Natural killer cell treated with Interleukin-12 subunit alpha and Interleukin-12 subunit beta and Interleukin-15 and Interleukin-18, amount 100 ng/mL, for 72 hours (primary cell): ENCODE results near the gene ADGRA1. TPM values are rescaled to one million over a fixed set of nuclear protein-coding genes. Genes with fewer than 3 reads are reported as not detected.
A peak's percentile ranks its signal among the peaks of the same experiment; 100 is the strongest.
"Not testable (repeated sequence)": the region's sequence is repeated elsewhere in the genome, so short reads cannot be mapped to it uniquely, and the experiment has no call there.

Experiments
- ATAC-seq, 2 donors: fragments of 150-1000 bp; cut with Tn5 transposase in 1 of 2; sonication (Bioruptor Pico), chemical (Tn5 transposase) in 1 of 2; 2 replicates each; pipeline ENCODE4 v1.10.0; 2021
- DNase-seq: peaks from one replicate; pipeline ENCODE4 v3.0.0; 2022; ENCODE audit warnings: low spot score
- H3K27ac Mint-ChIP-seq, 2 donors: 1 replicate in 1 of 2; 2 replicates in 1 of 2; pipeline ENCODE4 v1.8.0; 2022; ENCODE audit warnings: mixed read lengths in 2 of 2, mild to moderate bottlenecking in 1 of 2, moderate library complexity in 1 of 2
- H3K27me3 Mint-ChIP-seq, 2 donors: 1 replicate in 1 of 2; 2 replicates in 1 of 2; pipeline ENCODE4 v1.8.0; 2022; ENCODE audit warnings: mixed read lengths in 2 of 2
- H3K36me3 Mint-ChIP-seq: one replicate; pipeline ENCODE4 v1.8.0; 2022; ENCODE audit warnings: mixed read lengths
- H3K4me1 Mint-ChIP-seq, 2 donors: 1 replicate in 1 of 2; 2 replicates in 1 of 2; pipeline ENCODE4 v1.8.0; 2022; ENCODE audit warnings: low read depth in 2 of 2, mixed read lengths in 2 of 2, mild to moderate bottlenecking in 1 of 2
- H3K4me3 Mint-ChIP-seq: one replicate; pipeline ENCODE4 v1.8.0; 2022; ENCODE audit warnings: mixed read lengths
- H3K9me3 Mint-ChIP-seq: 2 replicates; pipeline ENCODE4 v1.8.0; 2022; ENCODE audit warnings: mixed read lengths
- total RNA-seq, 2 donors: library from RNA; stranded (reverse); gene quantifications; one replicate each; pipeline ENCODE4 v1.2.3, GENCODE V29; 2022

Gene ADGRA1
- total RNA-seq, 2 donors from 2014 or later: not detected

DNA sequence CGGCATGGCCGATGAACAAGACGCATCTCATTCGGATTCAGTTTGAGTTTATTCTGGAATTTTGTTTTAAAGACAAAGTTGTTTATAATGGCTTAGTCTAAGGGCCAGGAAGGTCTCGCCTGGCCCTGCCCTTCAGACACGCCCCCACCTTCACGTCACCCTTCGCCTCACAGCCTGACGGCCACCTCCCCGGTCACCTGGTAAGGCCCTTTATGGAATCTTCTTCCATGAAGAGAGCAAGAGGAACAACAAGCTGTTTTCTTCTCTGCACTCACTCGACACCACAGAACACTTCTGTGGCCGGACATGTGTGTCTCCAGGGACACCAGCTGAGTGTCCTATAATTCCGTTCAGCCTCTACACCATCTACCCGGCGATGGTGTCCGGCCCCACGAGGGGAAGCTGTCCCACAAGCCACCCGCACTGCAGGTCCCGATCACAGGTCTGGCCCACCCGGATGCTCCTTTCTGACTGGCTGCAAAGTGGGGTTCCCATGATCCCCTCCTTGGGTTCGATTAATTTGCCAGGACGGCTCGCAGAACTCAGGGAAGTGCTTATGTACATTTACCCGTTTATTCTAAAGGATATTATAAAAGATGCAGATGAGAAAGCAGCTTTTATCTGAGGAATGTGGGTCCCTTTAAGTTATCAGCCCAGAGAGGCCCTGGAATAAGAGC lies 54.9 kb downstream of the ADGRA1 start:
- Mint-ChIP-seq H3K27me3 (peaks cover 23 to 28% of the 10 kb centered on the region in 2 donors), H3K4me1 (peaks cover 2 to 11% of the 10 kb centered on the region in 2 donors), H3K27ac (no peak overlapping the region), H3K36me3 (peaks cover 10% of the 10 kb centered on the region), H3K4me3 (no peak overlapping the region), H3K9me3 (peaks cover 3% of the 10 kb centered on the region)
- ATAC-seq (no peak), DNase-seq (no peak)

DNA sequence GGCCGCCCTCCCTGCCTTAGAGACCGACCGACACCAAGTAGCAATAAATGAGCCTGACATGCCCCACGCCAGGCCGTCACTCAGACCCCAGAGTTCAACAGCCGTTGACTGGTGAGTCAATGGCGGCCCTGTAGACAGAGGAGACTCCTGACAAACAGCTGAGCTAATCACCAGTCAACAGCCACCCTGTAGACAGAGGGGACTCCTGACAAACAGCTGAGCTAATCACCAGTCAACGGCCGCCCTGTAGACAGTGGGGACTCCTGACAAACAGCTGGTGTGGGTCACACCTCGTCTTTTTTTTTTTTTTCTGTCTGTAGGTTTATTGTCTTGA lies 55.4 kb downstream of the ADGRA1 start:
- peaks cover 2 to 11% of the 10 kb centered on the region in 2 donors for H3K4me1 Mint-ChIP-seq
- no peak for ATAC-seq
- H3K36me3 Mint-ChIP-seq: peaks cover 10% of the 10 kb centered on the region

DNA sequence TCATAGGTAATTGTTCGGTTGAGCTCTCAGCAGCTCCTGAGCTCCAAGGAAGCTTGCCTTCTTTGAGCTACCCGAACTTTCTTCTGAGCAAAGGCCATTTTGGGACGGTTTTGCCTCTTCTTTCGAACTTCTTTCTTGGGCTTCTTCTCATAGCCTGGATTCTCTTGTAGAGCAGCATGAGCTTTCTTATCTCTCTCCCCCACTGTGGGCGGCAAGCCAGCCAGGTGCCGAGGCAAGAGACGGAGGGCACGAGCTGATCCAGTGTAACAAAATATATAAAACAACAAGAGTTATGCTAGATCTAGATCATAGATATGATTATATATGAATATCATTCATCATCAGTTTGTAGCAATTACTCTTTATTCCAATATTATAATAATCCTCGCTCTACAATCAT lies 55.8 kb downstream of the ADGRA1 start:
- Mint-ChIP-seq H3K4me1 (peaks cover 2 to 11% of the 10 kb centered on the region in 2 donors), H3K27ac (peak overlapping the region in 1 of 2 donors; percentile 34), H3K9me3 (peaks cover 3% of the 10 kb centered on the region), H3K27me3 (peaks cover 27 to 36% of the 10 kb centered on the region in 2 donors), H3K4me3 (no peak overlapping the region), H3K36me3 (peaks cover 10% of the 10 kb centered on the region)
- DNase-seq (no peak), ATAC-seq (no peak)

More for the DNA sequence above, 55.4 kb downstream of the ADGRA1 start:
- Mint-ChIP-seq H3K4me3 (no peak overlapping the region), H3K27ac (no peak overlapping the region), H3K9me3 (peaks cover 3% of the 10 kb centered on the region), H3K27me3 (peaks cover 27 to 33% of the 10 kb centered on the region in 2 donors)
- DNase-seq: no peak

DNA sequence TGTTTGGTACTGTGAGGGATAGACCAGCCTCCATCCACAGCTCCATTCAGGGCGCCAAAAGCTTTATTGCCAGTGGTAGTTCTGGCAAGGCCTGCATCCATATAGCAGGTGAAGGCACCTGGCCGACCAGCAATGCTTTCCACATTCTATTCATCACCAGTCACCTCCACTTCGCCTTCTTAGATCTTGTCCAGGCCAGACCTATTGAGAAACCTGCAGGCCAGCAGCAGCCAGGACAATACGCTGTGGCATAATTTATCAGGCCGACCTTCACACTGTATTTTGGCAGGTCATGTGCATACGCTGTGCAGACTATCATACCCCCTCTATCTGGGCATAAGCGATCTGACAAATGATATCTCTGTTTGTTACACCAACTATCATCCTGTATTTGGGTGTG lies 57.0 kb downstream of the ADGRA1 start:
- DNase-seq (no peak), ATAC-seq (no peak)
- Mint-ChIP-seq H3K27me3 (peaks cover 37 to 49% of the 10 kb centered on the region in 2 donors), H3K36me3 (peaks cover 12% of the 10 kb centered on the region), H3K9me3 (peaks cover 3% of the 10 kb centered on the region), H3K4me1 (peaks cover 2 to 11% of the 10 kb centered on the region in 2 donors), H3K4me3 (peak overlapping the region; percentile 17), H3K27ac (no peak overlapping the region)

DNA sequence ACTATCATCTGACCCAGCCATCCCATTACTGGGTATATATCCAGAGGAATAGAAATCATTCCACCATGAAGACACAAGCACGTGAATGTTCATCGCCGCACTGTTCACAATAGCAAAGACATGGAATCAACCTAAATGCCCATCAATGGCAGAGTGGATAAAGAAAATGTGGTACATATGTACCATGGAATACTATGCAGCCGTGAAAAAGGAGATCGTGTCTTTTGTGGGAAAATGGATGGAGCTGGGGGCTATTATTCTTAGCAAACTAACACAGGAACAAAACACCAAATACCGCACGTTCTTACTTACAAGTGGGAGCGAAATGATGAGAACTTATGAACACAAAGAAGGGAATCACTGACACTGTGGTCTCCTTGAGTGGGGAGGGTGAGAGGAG lies 62.5 kb downstream of the ADGRA1 start:
- H3K4me1 Mint-ChIP-seq: no peaks in the 10 kb centered on the region
- H3K36me3 Mint-ChIP-seq: peaks cover 14% of the 10 kb centered on the region
- peaks cover 48 to 55% of the 10 kb centered on the region in 2 donors for H3K27me3 Mint-ChIP-seq
- H3K9me3 Mint-ChIP-seq: peaks cover 6% of the 10 kb centered on the region
- no peak for DNase-seq
- no peak for ATAC-seq
- no peak overlapping the region for H3K4me3 Mint-ChIP-seq
- no peak overlapping the region for H3K27ac Mint-ChIP-seq

GRCh38 chr10:133150656-133151055 lies 62.9 kb downstream of the ADGRA1 start:
- Mint-ChIP-seq H3K27ac (no peak overlapping the region), H3K4me3 (no peak overlapping the region), H3K9me3 (peaks cover 6% of the 10 kb centered on the region), H3K27me3 (peaks cover 45 to 52% of the 10 kb centered on the region in 2 donors), H3K36me3 (peaks cover 14% of the 10 kb centered on the region), H3K4me1 (no peaks in the 10 kb centered on the region)
- no peak for ATAC-seq
- DNase-seq: no peak

DNA sequence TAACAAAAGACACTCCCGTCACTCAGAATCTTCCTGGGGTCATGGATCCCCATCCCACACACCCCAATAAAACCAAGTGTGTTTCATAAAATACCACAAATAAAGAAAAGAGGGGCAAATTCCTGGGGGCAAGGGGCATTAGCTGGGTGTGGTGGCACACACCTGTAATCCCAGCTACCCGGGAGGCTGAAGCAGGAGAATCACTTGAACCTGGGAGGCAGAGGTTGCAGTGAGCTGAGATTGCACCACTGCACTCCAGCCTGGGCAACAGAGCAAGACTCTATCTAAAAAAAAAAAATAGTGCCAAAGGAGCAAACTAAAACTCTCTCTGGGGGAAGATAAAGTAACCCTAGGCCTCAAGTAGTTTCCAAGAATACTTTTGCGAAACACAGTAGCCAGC lies 63.3 kb downstream of the ADGRA1 start:
- H3K4me3 Mint-ChIP-seq, H3K9me3 Mint-ChIP-seq, H3K27ac Mint-ChIP-seq, ATAC-seq, H3K4me1 Mint-ChIP-seq, DNase-seq: not testable (repeated sequence)
- H3K27me3 Mint-ChIP-seq: peaks cover 45 to 52% of the 10 kb centered on the region in 2 donors
- peaks cover 14% of the 10 kb centered on the region for H3K36me3 Mint-ChIP-seq

DNA sequence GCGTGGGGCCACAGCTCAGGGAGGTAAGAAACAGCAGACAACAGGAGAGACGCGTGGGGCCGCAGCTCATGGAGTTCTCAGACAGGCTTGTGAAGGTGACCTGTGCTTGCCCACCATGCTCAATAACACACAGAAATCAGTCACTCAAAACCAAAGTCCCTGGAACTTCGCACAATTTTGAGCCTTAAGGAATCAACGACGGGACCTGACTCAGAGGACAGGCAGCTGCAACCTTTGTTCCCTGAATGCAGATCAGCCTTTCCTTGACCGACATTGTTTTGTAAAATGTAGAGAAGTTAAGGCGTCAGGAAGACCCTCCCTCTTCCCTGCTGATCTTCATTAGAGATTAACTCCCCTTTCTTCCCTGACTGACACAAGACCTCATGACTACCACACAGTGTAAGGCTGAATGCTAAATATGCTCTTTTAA lies 63.8 kb downstream of the ADGRA1 start:
- DNase-seq: no peak
- no peak overlapping the region for H3K4me3 Mint-ChIP-seq
- H3K27ac Mint-ChIP-seq: no peak overlapping the region
- no peaks in the 10 kb centered on the region for H3K4me1 Mint-ChIP-seq
- peaks cover 6% of the 10 kb centered on the region for H3K9me3 Mint-ChIP-seq
- H3K27me3 Mint-ChIP-seq: peaks cover 40 to 47% of the 10 kb centered on the region in 2 donors
- H3K36me3 Mint-ChIP-seq: peaks cover 13% of the 10 kb centered on the region
- ATAC-seq: no peak

- peaks cover 3% of the 10 kb centered on the region for H3K9me3 Mint-ChIP-seq
- peaks cover 18 to 21% of the 10 kb centered on the region in 2 donors for H3K27me3 Mint-ChIP-seq
- DNase-seq (no peak), ATAC-seq (no peak)
- no peak overlapping the region for H3K27ac Mint-ChIP-seq
- peaks cover 4% of the 10 kb centered on the region for H3K36me3 Mint-ChIP-seq
- H3K4me1 Mint-ChIP-seq: no peaks in the 10 kb centered on the region
- H3K4me3 Mint-ChIP-seq: no peak overlapping the region
These were observed 66.7 kb downstream of the ADGRA1 start for GRCh38 chr10:133154411-133154810.

DNA sequence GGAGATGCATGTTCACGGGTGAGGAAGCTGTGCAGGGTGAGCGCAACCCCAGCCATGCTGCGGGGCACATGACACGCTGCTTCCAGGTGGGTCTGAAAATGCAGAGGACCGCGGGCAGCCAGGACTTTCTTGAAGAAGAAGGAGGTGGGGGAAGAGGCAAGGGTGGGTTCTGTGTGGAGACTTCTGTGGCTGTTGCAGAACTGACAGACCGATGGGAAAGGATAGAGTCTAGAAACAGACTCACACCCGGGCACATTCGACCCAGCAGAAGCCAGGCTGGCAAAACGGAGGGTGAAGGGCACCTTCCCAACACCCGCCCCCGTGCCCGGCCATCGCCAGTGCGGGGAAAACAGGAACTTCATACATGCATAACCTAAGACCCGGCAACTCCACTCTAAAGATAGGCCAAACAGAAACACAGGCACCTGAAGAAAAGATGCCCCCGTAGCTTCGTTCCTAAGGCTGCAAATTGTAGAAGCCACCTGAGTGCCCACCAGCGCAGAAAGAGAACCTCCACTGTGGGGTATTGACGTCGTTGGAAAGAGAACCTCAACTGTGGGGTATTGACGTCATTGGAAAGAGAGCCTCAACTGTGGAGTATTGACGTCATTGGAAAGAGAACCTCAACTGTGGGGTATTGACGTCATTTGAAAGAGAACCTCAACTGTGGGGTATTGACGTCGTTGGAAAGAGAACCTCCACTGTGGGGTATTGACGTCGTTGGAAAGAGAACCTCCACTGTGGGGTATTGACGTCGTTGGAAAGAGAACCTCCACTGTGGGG lies 67.5 kb downstream of the ADGRA1 start:
- peaks cover 11 to 13% of the 10 kb centered on the region in 2 donors for H3K27me3 Mint-ChIP-seq
- no peaks in the 10 kb centered on the region for H3K36me3 Mint-ChIP-seq
- H3K9me3 Mint-ChIP-seq: no peaks in the 10 kb centered on the region
- no peaks in the 10 kb centered on the region for H3K4me1 Mint-ChIP-seq
- H3K27ac Mint-ChIP-seq: no peak overlapping the region
- DNase-seq (no peak), ATAC-seq (no peak)
- no peak overlapping the region for H3K4me3 Mint-ChIP-seq

DNA sequence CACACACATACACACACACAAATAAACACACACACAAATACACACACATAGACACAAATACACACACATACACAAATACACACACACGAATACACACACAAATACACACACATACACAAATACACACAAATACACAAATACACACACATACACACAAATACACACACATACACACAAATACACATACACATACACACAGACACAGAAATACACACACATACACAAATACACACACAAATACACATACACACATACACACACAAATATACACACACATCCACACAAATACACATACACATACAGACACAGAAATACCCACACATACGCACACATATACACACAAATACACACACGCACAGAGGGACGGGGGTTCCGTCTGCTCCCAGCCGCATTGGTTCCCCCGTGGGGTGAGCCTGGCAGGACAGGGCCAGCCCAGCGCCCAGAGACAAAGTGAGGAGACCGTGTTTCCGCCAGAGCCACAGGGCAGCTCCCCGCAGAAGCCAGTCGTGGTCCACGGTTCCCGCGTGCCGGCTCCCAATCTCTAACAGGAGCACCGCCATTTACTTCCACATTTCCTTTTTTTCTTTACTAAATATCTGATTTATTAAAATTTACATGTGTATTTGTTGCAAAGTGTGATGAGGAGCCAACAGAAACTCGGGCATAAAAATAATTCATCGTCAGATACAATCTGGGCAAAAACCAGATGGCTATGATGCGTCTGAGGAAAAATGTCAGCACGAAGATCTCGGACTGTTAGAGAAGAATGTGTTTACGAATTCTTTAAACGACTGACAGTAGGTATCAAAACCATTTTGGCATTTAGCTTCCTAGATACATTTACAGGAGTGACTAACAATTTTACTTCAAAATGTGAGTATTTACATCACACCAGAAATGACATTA lies 69.2 kb downstream of the ADGRA1 start:
- H3K27ac Mint-ChIP-seq: no peak overlapping the region
- ATAC-seq (no peak), DNase-seq (no peak)
- H3K27me3 Mint-ChIP-seq: peaks cover 8 to 9% of the 10 kb centered on the region in 2 donors
- no peaks in the 10 kb centered on the region for H3K36me3 Mint-ChIP-seq
- H3K9me3 Mint-ChIP-seq: no peaks in the 10 kb centered on the region
- no peak overlapping the region for H3K4me3 Mint-ChIP-seq
- H3K4me1 Mint-ChIP-seq: no peaks in the 10 kb centered on the region

GRCh38 chr10:133157662-133158436 lies 70.1 kb downstream of the ADGRA1 start:
- H3K27ac Mint-ChIP-seq: no peak overlapping the region

GRCh38 chr10:133158437-133158755 lies 70.7 kb downstream of the ADGRA1 start:
- Mint-ChIP-seq H3K27ac (no peak overlapping the region), H3K4me1 (no peaks in the 10 kb centered on the region), H3K27me3 (peaks cover 0 to 6% of the 10 kb centered on the region in 2 donors), H3K36me3 (no peaks in the 10 kb centered on the region), H3K4me3 (no peak overlapping the region), H3K9me3 (no peaks in the 10 kb centered on the region)
- DNase-seq (no peak), ATAC-seq (no peak)

More at GRCh38 chr10:133157662-133158436, 70.1 kb downstream of the ADGRA1 start:
- no peak overlapping the region for H3K4me3 Mint-ChIP-seq
- no peaks in the 10 kb centered on the region for H3K9me3 Mint-ChIP-seq
- ATAC-seq: no peak
- no peak for DNase-seq
- H3K4me1 Mint-ChIP-seq: no peaks in the 10 kb centered on the region
- no peaks in the 10 kb centered on the region for H3K36me3 Mint-ChIP-seq
- peaks cover 0 to 5% of the 10 kb centered on the region in 2 donors for H3K27me3 Mint-ChIP-seq
